GM23338 (cell line): ENCODE results near the gene WBP4. TPM values are rescaled to one million over a fixed set of nuclear protein-coding genes. Genes with fewer than 3 reads are reported as not detected.

Source experiments
- ATAC-seq: fragments of 200-7000 bp; cut with Tn5 transposase; 3 replicates; pipeline ENCODE4 v1.9.1; 2020
- DNase-seq: peaks from one replicate; pipeline ENCODE4 v3.0.0-alpha.2; 2015; ENCODE audit warnings: low spot score
- H2AFZ ChIP-seq: fragments of 200-600 bp; sonication (generic); 2 replicates; pipeline ENCODE4 v1.8.0; 2016; ENCODE audit warnings: antibody characterized with exemption, mild to moderate bottlenecking, moderate library complexity
- H3F3A ChIP-seq: fragments of 200-600 bp; sonication (generic); replicated peaks from 2 replicates; pipeline ENCODE4 v1.8.0; 2017; ENCODE audit warnings: antibody characterized with exemption, mixed run types, low read depth
- H3K27ac ChIP-seq: fragments of 200-600 bp; sonication (generic); 2 replicates; pipeline ENCODE4 v1.6.1; 2016; ENCODE audit warnings: low read depth
- H3K27me3 ChIP-seq: fragments of 200-600 bp; sonication (generic); 2 replicates; pipeline ENCODE4 v1.8.0; 2016; ENCODE audit warnings: mild to moderate bottlenecking, mixed run types, moderate library complexity; ENCODE audit not compliant: insufficient read depth
- H3K36me3 ChIP-seq: fragments of 200-600 bp; sonication (generic); 2 replicates; pipeline ENCODE4 v1.8.0; 2016; ENCODE audit warnings: mild to moderate bottlenecking; ENCODE audit not compliant: insufficient read depth
- H3K4me1 ChIP-seq: fragments of 200-600 bp; sonication (generic); 2 replicates; pipeline ENCODE4 v1.8.0; 2016; ENCODE audit warnings: mild to moderate bottlenecking, moderate library complexity; ENCODE audit not compliant: insufficient read depth
- H3K4me2 ChIP-seq: fragments of 200-600 bp; sonication (generic); 2 replicates; pipeline ENCODE4 v1.7.1; 2017; ENCODE audit warnings: mixed run types
- H3K4me3 ChIP-seq: fragments of 200-600 bp; sonication (generic); 2 replicates; pipeline ENCODE4 v1.6.1; 2016; ENCODE audit warnings: mixed run types
- H3K79me2 ChIP-seq: fragments of 200-600 bp; sonication (generic); replicated peaks from 2 replicates; pipeline ENCODE4 v1.8.0; 2017; ENCODE audit warnings: mild to moderate bottlenecking; ENCODE audit not compliant: insufficient read depth
- H3K9me2 ChIP-seq: fragments of 200-600 bp; sonication (generic); 2 replicates; pipeline ENCODE4 v1.8.0; 2017; ENCODE audit not compliant: insufficient read depth
- H4K20me1 ChIP-seq: fragments of 200-600 bp; sonication (generic); replicated peaks from 2 replicates; pipeline ENCODE4 v1.8.0; 2017; ENCODE audit warnings: mild to moderate bottlenecking; ENCODE audit not compliant: insufficient read depth
- H3K27ac Mint-ChIP-seq: 2 replicates; pipeline ENCODE4 v1.8.0; 2020; ENCODE audit warnings: inconsistent platforms, mild to moderate bottlenecking, moderate library complexity, mixed read lengths
- H3K27me3 Mint-ChIP-seq: 3 replicates; pipeline ENCODE4 v1.8.0; 2022; ENCODE audit warnings: low read depth, mild to moderate bottlenecking, moderate library complexity, mixed read lengths, inconsistent platforms; ENCODE audit not compliant: insufficient read depth, poor library complexity
- H3K36me3 Mint-ChIP-seq: 3 replicates; pipeline ENCODE4 v1.8.0; 2021; ENCODE audit warnings: low read depth, mild to moderate bottlenecking, inconsistent platforms, moderate library complexity, mixed read lengths
- H3K4me1 Mint-ChIP-seq: 3 replicates; pipeline ENCODE4 v1.8.0; 2020; ENCODE audit warnings: mild to moderate bottlenecking, inconsistent platforms, mixed read lengths
- H3K4me3 Mint-ChIP-seq: 3 replicates; pipeline ENCODE4 v1.8.0; 2021; ENCODE audit warnings: moderate library complexity, mild to moderate bottlenecking, inconsistent platforms, mixed read lengths
- H3K9me3 Mint-ChIP-seq: 3 replicates; pipeline ENCODE4 v1.8.0; 2020; ENCODE audit warnings: moderate library complexity, mild to moderate bottlenecking, inconsistent platforms, mixed read lengths
- CREB1 ChIP-seq: fragments of 250-450 bp; sonication (Bioruptor Pico); IDR thresholded peaks from 2 replicates; pipeline ENCODE4 v1.5.0; 2020; ENCODE audit warnings: low read depth, mild to moderate bottlenecking, moderate library complexity
- CTCF ChIP-seq, 2 experiments: fragments of 200-600 bp in 1 of 2; sonication (generic) in 1 of 2; conservative IDR thresholded peaks; 2 replicates each; pipeline versions ENCODE4 v1.5.1 to v1.6.1; 2016 to 2017; ENCODE audit warnings: antibody characterized with exemption in 2 of 2, low read depth in 2 of 2, mild to moderate bottlenecking in 2 of 2, moderate library complexity in 1 of 2
- ETS1 ChIP-seq: IDR thresholded peaks from 2 replicates; pipeline ENCODE4 v1.6.1; 2016; ENCODE audit warnings: antibody characterized with exemption
- EZH2 ChIP-seq: fragments of 200-600 bp; sonication (generic); IDR thresholded peaks from one replicate; pipeline ENCODE4 v1.8.0; 2017; ENCODE audit warnings: antibody characterized with exemption, mild to moderate bottlenecking, low read depth; ENCODE audit not compliant: unreplicated experiment
- EZH2phosphoT487 ChIP-seq: fragments of 200-600 bp; sonication (generic); IDR thresholded peaks from one replicate; pipeline ENCODE4 v1.8.1; 2018; ENCODE audit warnings: antibody characterized with exemption; ENCODE audit not compliant: unreplicated experiment
- JUNB ChIP-seq: IDR thresholded peaks from one replicate; pipeline ENCODE4 v1.6.1; 2016; ENCODE audit warnings: antibody characterized with exemption; ENCODE audit not compliant: unreplicated experiment
- NANOG ChIP-seq: IDR thresholded peaks from 2 replicates; pipeline ENCODE4 v1.6.1; 2016; ENCODE audit warnings: antibody characterized with exemption, borderline replicate concordance
- POLR2AphosphoS5 ChIP-seq: IDR thresholded peaks from 2 replicates; pipeline ENCODE4 v1.6.1; 2016; ENCODE audit warnings: antibody characterized with exemption, low read depth
- REST ChIP-seq: IDR thresholded peaks from one replicate; pipeline ENCODE4 v1.6.1; 2018; ENCODE audit warnings: antibody characterized with exemption; ENCODE audit not compliant: unreplicated experiment
- STAT1 ChIP-seq: IDR thresholded peaks from one replicate; pipeline ENCODE4 v1.6.1; 2016; ENCODE audit warnings: antibody characterized with exemption; ENCODE audit not compliant: unreplicated experiment
- ZNF114 ChIP-seq: fragments of 250-450 bp; sonication (Bioruptor Pico); IDR thresholded peaks from 2 replicates; pipeline ENCODE4 v1.5.0; 2020; ENCODE audit warnings: mild to moderate bottlenecking, moderate library complexity
- ZNF331 ChIP-seq: fragments of 250-450 bp; sonication (Bioruptor Pico); IDR thresholded peaks from 2 replicates; pipeline ENCODE4 v1.5.0; 2020; ENCODE audit warnings: low read depth, mild to moderate bottlenecking, moderate library complexity
- ZNF462 ChIP-seq: fragments of 250-450 bp; sonication (Bioruptor Pico); IDR thresholded peaks from 2 replicates; pipeline ENCODE4 v1.5.0; 2020; ENCODE audit warnings: mild to moderate bottlenecking, moderate library complexity
- polyA plus RNA-seq: library from polyadenylated mRNA; unstranded; fragments of >200 nt; fragmentation: Nextera tagmentation; extraction: Ambion mirVana; gene quantifications from 2 replicates; pipeline ENCODE4 v1.2.1, GENCODE V29; 2016
- total RNA-seq: library from RNA; depleted of rRNA; stranded (reverse); fragments of >200 nt; shearing (Covaris generic); gene quantifications from 2 replicates; pipeline ENCODE4 v1.2.3, GENCODE V29; 2014

WBP4 gene
- total and polyA plus RNA-seq, 2 experiments from 2014 or later = 7.6 to 33.8 TPM

GRCh38 chr13:41127701-41128100, 66.4 kb downstream of the WBP4 start:
- Histone ChIP-seq H2AFZ (no peak overlapping the region), H3K36me3 (no peaks in the 10 kb centered on the region), H3K27ac (no peak overlapping the region), H3F3A (no peaks in the 10 kb centered on the region), H3K9me2 (no peaks in the 10 kb centered on the region), H3K27me3 (no peaks in the 10 kb centered on the region), H3K4me3 (no peak overlapping the region), H4K20me1 (no peaks in the 10 kb centered on the region; the same call in 1 of the 2 replicates), H3K4me1 (peaks cover 20% of the 10 kb centered on the region), H3K79me2 (peaks cover 39% of the 10 kb centered on the region), H3K4me2 (no peak overlapping the region)
- H3K27ac Mint-ChIP-seq = no peak overlapping the region
- H3K36me3 Mint-ChIP-seq = peaks cover 38% of the 10 kb centered on the region
- ATAC-seq = no peak
- H3K4me3 Mint-ChIP-seq = no peak overlapping the region
- no peak for DNase-seq
- peaks cover 3% of the 10 kb centered on the region; the same call in 1 of the 3 replicates for H3K9me3 Mint-ChIP-seq
- H3K4me1 Mint-ChIP-seq = peaks cover 21% of the 10 kb centered on the region
- TF ChIP-seq EZH2 (no peak), JUNB (no peak), NANOG (no peak), REST (no peak), ZNF114 (CRISPR knock-in tag) (no peak), CREB1 (CRISPR knock-in tag) (no peak), EZH2phosphoT487 (no peak), ETS1 (no peak), ZNF331 (CRISPR knock-in tag) (no peak), STAT1 (no peak), POLR2AphosphoS5 (no peak), CTCF (conservative IDR thresholded peaks at IDR 0.05; ENCODE audit: low read depth in 2 of 2) (no peak), ZNF462 (no peak)
- peaks cover 11% of the 10 kb centered on the region for H3K27me3 Mint-ChIP-seq
